ENCODE results near the gene ADIRF.

ADIRF gene

GRCh38 chr10:86955501-86956194 is 12.6 kb upstream of the ADIRF start:
- Histone ChIP-seq H3K27ac (ENCODE audit: low read depth, low read length) (no peak overlapping the region), H3K4me1 (ENCODE audit: control insufficient read depth in 1 of 2, insufficient read depth in 2 of 2, low read length in 2 of 2) (peaks cover 11 to 20% of the 10 kb centered on the region in 2 donors), H3K9ac (ENCODE audit: low read depth in 1 of 2, low read length in 2 of 2) (no peak overlapping the region), H3K9me3 (ENCODE audit: control insufficient read depth in 1 of 2, low read length in 2 of 2) (no peaks in the 10 kb centered on the region), H3K4me3 (ENCODE audit: low read depth in 1 of 2, low read length in 2 of 2) (no peak overlapping the region), H3K36me3 (ENCODE audit: control insufficient read depth in 1 of 2, insufficient read depth in 2 of 2, low read length in 2 of 2) (no peaks in the 10 kb centered on the region), H3K27me3 (ENCODE audit: control insufficient read depth in 1 of 2, insufficient read depth in 2 of 2, low read length in 2 of 2) (no peaks in the 10 kb centered on the region)

GRCh38 chr10:86956195-86956847 is 12.0 kb upstream of the ADIRF start:
- Histone ChIP-seq H3K4me3 (ENCODE audit: low read depth in 1 of 2, low read length in 2 of 2) (peak overlapping the region in 1 of 2 donors; percentile 21), H3K9me3 (ENCODE audit: control insufficient read depth in 1 of 2, low read length in 2 of 2) (no peaks in the 10 kb centered on the region), H3K9ac (ENCODE audit: low read depth in 1 of 2, low read length in 2 of 2) (no peak overlapping the region)

GRCh38 chr10:86956848-86957448 is 11.3 kb upstream of the ADIRF start:
- H3K9me3 ChIP-seq (ENCODE audit: control insufficient read depth in 1 of 2, low read length in 2 of 2): no peaks in the 10 kb centered on the region
- H3K36me3 ChIP-seq (ENCODE audit: control insufficient read depth in 1 of 2, insufficient read depth in 2 of 2, low read length in 2 of 2): no peaks in the 10 kb centered on the region
- H3K9ac ChIP-seq (ENCODE audit: low read depth in 1 of 2, low read length in 2 of 2): no peak overlapping the region
- H3K27ac ChIP-seq (ENCODE audit: low read depth, low read length): peak overlapping the region; percentile 50
- H3K4me3 ChIP-seq (ENCODE audit: low read depth in 1 of 2, low read length in 2 of 2): peak overlapping the region in 1 of 2 donors; percentile 21
- no peaks in the 10 kb centered on the region for H3K27me3 ChIP-seq (ENCODE audit: control insufficient read depth in 1 of 2, insufficient read depth in 2 of 2, low read length in 2 of 2)
- H3K4me1 ChIP-seq (ENCODE audit: control insufficient read depth in 1 of 2, insufficient read depth in 2 of 2, low read length in 2 of 2): peaks cover 12 to 22% of the 10 kb centered on the region in 2 donors

More at GRCh38 chr10:86956195-86956847, 12.0 kb upstream of the ADIRF start:
- Histone ChIP-seq H3K27ac (ENCODE audit: low read depth, low read length) (no peak overlapping the region), H3K27me3 (ENCODE audit: control insufficient read depth in 1 of 2, insufficient read depth in 2 of 2, low read length in 2 of 2) (no peaks in the 10 kb centered on the region), H3K4me1 (ENCODE audit: control insufficient read depth in 1 of 2, insufficient read depth in 2 of 2, low read length in 2 of 2) (peaks cover 12 to 22% of the 10 kb centered on the region in 2 donors), H3K36me3 (ENCODE audit: control insufficient read depth in 1 of 2, insufficient read depth in 2 of 2, low read length in 2 of 2) (no peaks in the 10 kb centered on the region)

- H3K4me3 ChIP-seq (ENCODE audit: low read depth in 1 of 2, low read length in 2 of 2): peak within 1 kb of the TSS; percentile 24 to 28
- no peaks in the 10 kb centered on the region for H3K9me3 ChIP-seq (ENCODE audit: control insufficient read depth in 1 of 2, low read length in 2 of 2)
- peaks cover 12 to 22% of the 10 kb centered on the region in 2 donors for H3K4me1 ChIP-seq (ENCODE audit: control insufficient read depth in 1 of 2, insufficient read depth in 2 of 2, low read length in 2 of 2)
- peak within 1 kb of the TSS; percentile 50 for H3K27ac ChIP-seq (ENCODE audit: low read depth, low read length)
- H3K27me3 ChIP-seq (ENCODE audit: control insufficient read depth in 1 of 2, insufficient read depth in 2 of 2, low read length in 2 of 2): no peaks in the 10 kb centered on the region
- peak within 1 kb of the TSS in 1 of 2 donors; percentile 38 for H3K9ac ChIP-seq (ENCODE audit: low read depth in 1 of 2, low read length in 2 of 2)
- no peaks in the 10 kb centered on the region for H3K36me3 ChIP-seq (ENCODE audit: control insufficient read depth in 1 of 2, insufficient read depth in 2 of 2, low read length in 2 of 2)
Observed at GRCh38 chr10:86957471-86958115, 10.7 kb upstream of the ADIRF start, which contains the start of gene MMRN2. Gene MMRN2 (minus strand): TSS chr10:86957615. CDS start chr10:86957541, 74 bp downstream.

- H3K9ac ChIP-seq (ENCODE audit: low read depth in 1 of 2, low read length in 2 of 2): peak within 1 kb of the TSS in 1 of 2 donors; percentile 38
- H3K36me3 ChIP-seq (ENCODE audit: control insufficient read depth in 1 of 2, insufficient read depth in 2 of 2, low read length in 2 of 2): no peaks in the 10 kb centered on the region
- peaks cover 12 to 22% of the 10 kb centered on the region in 2 donors for H3K4me1 ChIP-seq (ENCODE audit: control insufficient read depth in 1 of 2, insufficient read depth in 2 of 2, low read length in 2 of 2)
- H3K27ac ChIP-seq (ENCODE audit: low read depth, low read length): peak within 1 kb of the TSS; percentile 23
- no peaks in the 10 kb centered on the region for H3K27me3 ChIP-seq (ENCODE audit: control insufficient read depth in 1 of 2, insufficient read depth in 2 of 2, low read length in 2 of 2)
- H3K9me3 ChIP-seq (ENCODE audit: control insufficient read depth in 1 of 2, low read length in 2 of 2): no peaks in the 10 kb centered on the region
- H3K4me3 ChIP-seq (ENCODE audit: low read depth in 1 of 2, low read length in 2 of 2): peak within 1 kb of the TSS; percentile 24 to 28
Observed at GRCh38 chr10:86958116-86958900, 10.0 kb upstream of the ADIRF start, which contains the start of gene SNCG. Gene SNCG (plus strand): TSS chr10:86958599. CDS start chr10:86958698, 99 bp downstream.

- Histone ChIP-seq H3K27me3 (ENCODE audit: control insufficient read depth in 1 of 2, insufficient read depth in 2 of 2, low read length in 2 of 2) (no peaks in the 10 kb centered on the region), H3K9ac (ENCODE audit: low read depth in 1 of 2, low read length in 2 of 2) (peak overlapping the region in 1 of 2 donors; percentile 38), H3K4me1 (ENCODE audit: control insufficient read depth in 1 of 2, insufficient read depth in 2 of 2, low read length in 2 of 2) (peaks cover 12 to 22% of the 10 kb centered on the region in 2 donors), H3K27ac (ENCODE audit: low read depth, low read length) (peak overlapping the region; percentile 14), H3K9me3 (ENCODE audit: control insufficient read depth in 1 of 2, low read length in 2 of 2) (no peaks in the 10 kb centered on the region), H3K4me3 (ENCODE audit: low read depth in 1 of 2, low read length in 2 of 2) (peak overlapping the region in 1 of 2 donors; percentile 24), H3K36me3 (ENCODE audit: control insufficient read depth in 1 of 2, insufficient read depth in 2 of 2, low read length in 2 of 2) (no peaks in the 10 kb centered on the region)
Observed at GRCh38 chr10:86958901-86959736, 9.2 kb upstream of the ADIRF start.

GRCh38 chr10:86959737-86960002 is 8.6 kb upstream of the ADIRF start:
- H3K27me3 ChIP-seq (ENCODE audit: control insufficient read depth in 1 of 2, insufficient read depth in 2 of 2, low read length in 2 of 2): no peaks in the 10 kb centered on the region
- H3K27ac ChIP-seq (ENCODE audit: low read depth, low read length): no peak overlapping the region
- H3K36me3 ChIP-seq (ENCODE audit: control insufficient read depth in 1 of 2, insufficient read depth in 2 of 2, low read length in 2 of 2): no peaks in the 10 kb centered on the region
- no peak overlapping the region for H3K4me3 ChIP-seq (ENCODE audit: low read depth in 1 of 2, low read length in 2 of 2)
- H3K4me1 ChIP-seq (ENCODE audit: control insufficient read depth in 1 of 2, insufficient read depth in 2 of 2, low read length in 2 of 2): peaks cover 12 to 22% of the 10 kb centered on the region in 2 donors
- no peak overlapping the region for H3K9ac ChIP-seq (ENCODE audit: low read depth in 1 of 2, low read length in 2 of 2)
- H3K9me3 ChIP-seq (ENCODE audit: control insufficient read depth in 1 of 2, low read length in 2 of 2): no peaks in the 10 kb centered on the region

GRCh38 chr10:86960003-86960862 is 8.0 kb upstream of the ADIRF start:
- Histone ChIP-seq H3K4me1 (ENCODE audit: control insufficient read depth in 1 of 2, insufficient read depth in 2 of 2, low read length in 2 of 2) (peaks cover 12 to 22% of the 10 kb centered on the region in 2 donors), H3K36me3 (ENCODE audit: control insufficient read depth in 1 of 2, insufficient read depth in 2 of 2, low read length in 2 of 2) (no peaks in the 10 kb centered on the region), H3K9me3 (ENCODE audit: control insufficient read depth in 1 of 2, low read length in 2 of 2) (no peaks in the 10 kb centered on the region), H3K9ac (ENCODE audit: low read depth in 1 of 2, low read length in 2 of 2) (peak overlapping the region in 1 of 2 donors; percentile 18), H3K27ac (ENCODE audit: low read depth, low read length) (no peak overlapping the region), H3K4me3 (ENCODE audit: low read depth in 1 of 2, low read length in 2 of 2) (no peak overlapping the region), H3K27me3 (ENCODE audit: control insufficient read depth in 1 of 2, insufficient read depth in 2 of 2, low read length in 2 of 2) (no peaks in the 10 kb centered on the region)
